COLO829 (cell line): ENCODE data around the gene ONECUT2.

Source experiments
- DNase-seq: peaks from one replicate; pipeline ENCODE4 v3.0.0; 2012; ENCODE audit warnings: low spot score

Gene ONECUT2

DNA sequence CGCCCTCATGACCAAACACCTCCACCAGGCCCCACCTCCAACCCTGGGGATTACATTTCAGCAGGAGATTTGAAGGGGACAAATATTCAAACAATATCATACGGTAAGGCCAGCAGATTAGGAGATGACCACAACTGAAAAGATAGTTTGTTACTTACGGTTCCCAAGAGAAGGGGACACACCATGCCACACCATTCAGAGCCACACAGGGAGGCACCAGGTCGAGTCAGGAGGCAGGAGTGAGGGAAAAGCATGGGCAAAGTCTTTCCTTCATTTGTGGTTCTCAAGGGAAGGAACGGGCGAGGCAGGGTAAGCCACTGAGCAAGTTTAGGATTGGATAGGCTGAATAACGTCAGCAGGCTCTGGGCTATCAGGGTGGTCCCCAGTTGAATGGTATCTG lies 94.0 kb downstream of the ONECUT2 start:
- no peak for DNase-seq

DNA sequence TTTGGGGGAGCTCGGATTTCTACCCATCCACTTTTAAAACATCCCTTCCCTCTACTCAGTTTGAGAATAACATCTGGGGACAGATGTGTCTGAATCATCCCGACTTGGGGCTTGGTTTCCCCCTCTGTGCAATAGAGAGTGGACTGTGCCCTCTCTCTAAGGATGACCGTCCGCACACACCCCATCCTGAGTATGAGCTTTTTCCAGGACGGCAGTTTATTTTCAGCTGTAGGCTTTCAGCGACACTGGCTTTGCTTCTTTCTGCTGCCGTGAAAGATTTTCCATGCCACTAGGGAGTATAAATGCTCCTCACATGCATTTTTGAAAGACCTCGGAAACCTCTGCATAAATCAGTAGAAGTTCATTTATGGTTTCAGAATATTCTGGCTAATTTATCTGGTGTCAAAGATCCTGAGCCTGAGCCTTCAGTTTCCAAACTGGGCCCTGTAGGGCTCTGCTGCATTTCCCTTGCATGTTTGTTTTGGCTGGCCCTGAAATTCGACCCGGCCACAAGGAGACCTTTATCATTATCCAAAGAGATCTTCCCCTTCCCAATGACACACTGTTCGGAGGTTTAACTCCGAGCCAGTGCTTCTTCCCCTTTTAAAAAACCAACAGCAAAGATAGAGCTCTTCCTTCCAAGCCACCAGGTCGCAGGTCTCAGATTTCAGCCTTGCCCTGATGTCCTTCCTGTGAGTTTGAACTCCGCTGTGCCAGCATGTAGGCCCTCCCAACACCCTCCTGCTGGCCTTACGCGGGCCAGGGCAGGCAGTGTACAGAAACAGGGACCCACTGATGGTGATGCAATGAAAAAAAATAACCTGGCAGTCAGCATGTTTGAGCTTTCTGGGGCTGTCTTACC lies 98.1 kb downstream of the ONECUT2 start:
- no peak for DNase-seq

DNA sequence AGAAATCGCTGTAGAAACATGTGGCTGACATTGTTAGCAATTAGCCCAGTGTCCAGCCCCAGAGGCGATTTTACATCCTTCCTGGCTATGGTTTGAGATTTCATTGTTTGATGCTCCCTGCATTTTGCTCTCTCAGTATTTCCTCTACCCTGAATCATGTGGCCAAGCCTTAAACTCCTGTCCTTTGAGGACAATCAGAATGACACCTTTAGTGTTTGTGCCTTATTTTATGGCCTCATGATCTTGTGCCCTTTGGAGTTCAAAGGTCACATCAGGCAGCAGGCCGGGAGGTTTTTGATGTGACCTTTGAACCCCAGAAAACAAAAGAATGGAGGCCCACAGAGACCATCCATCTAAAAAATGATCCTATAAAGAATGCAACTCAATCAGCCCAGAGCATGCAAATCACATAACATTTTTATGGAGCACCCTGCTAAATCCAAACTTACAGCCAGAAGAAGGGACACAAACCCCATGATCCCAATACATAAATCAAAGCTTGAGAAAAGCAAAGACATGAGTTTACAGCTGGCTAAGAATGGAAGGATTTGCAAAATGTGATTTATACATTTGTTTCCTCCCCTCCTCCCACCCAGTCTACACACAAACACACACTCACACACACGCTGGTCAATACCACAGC lies 98.8 kb downstream of the ONECUT2 start:
- DNase-seq, result no peak

DNA sequence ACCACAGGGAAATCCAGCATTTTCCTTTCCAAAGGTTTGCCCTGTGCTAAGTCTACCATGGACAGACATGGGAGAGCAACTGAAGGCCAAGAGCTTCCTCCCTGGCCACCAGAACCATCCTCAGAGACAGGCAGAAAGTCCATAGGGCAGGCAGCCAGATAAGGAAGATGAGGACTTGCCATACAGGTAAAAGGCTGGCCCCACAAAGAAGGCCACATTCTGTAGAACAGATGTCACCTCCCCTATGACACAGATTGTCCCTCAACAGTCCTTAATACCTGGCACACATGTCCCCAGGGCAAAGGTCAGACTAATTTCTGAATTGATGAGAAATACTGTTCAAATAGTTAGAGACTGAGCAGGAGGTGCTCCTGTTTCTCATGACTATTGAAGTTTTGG lies 99.3 kb downstream of the ONECUT2 start:
- no peak for DNase-seq

DNA sequence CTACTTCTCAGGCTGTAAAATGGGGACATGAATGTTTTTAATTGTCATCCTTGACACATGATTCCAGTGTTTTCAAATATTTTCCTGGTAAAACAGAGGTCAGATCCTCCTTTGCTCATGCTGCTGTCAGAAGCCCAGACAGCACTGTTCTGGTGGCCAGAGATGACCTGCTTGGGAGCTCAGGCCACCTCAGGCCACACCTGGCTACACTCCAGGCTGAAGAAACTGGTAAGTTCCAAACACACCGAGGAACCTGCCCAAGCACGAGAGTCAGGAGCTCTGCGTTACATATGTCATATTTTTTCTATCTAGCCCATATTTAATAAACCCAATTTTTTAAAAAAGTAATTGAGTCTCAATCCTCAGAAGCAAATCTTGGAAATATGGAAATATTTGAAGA lies 103.4 kb downstream of the ONECUT2 start:
- DNase-seq, result no peak

DNA sequence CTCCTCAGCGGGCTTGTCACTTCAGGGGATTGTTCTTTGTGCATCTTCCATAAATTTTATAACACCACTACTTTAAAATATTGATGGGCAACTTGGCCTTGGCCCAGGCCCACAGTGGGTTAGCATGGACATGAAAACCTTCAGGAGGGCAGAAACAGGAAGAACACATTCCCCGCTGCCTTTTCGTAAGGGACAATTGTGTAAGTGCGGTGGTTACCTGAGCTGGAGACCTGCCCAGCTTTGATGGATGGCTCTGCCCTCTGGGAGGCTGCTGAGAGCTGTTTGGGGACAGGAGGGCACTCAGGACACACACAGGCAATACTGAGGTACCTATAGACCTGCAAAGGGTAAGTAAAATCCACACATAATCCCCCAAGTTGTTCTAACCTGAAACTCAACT lies 104.5 kb downstream of the ONECUT2 start:
- DNase-seq, result no peak
